HepG2 (cell line): ENCODE measurements around the gene PHF23. TPM values are rescaled to one million over a fixed set of nuclear protein-coding genes. Genes with fewer than 3 reads are reported as not detected.

Experiments
- ARID2 ChIP-seq: sonication (generic); formaldehyde crosslinking; IDR thresholded peaks from 2 replicates; pipeline ENCODE4 v1.8.1; 2022; ENCODE audit warnings: mild to moderate bottlenecking, missing genetic modification reagents, borderline replicate concordance
- ESRRA ChIP-seq: sonication (generic); formaldehyde crosslinking; IDR thresholded peaks from 2 replicates; pipeline ENCODE4 v1.5.1; 2020; ENCODE audit warnings: mild to moderate bottlenecking, low read depth, missing genetic modification reagents
- HMG20A ChIP-seq: IDR thresholded peaks from 2 replicates; pipeline ENCODE4 v1.6.1; 2016; ENCODE audit warnings: borderline replicate concordance
- IRF1 ChIP-seq: sonication (generic); formaldehyde crosslinking; IDR thresholded peaks from 2 replicates; pipeline ENCODE4 v1.4.0; 2020; ENCODE audit warnings: low read depth, mild to moderate bottlenecking, missing genetic modification reagents
- NCOA5 ChIP-seq: sonication (generic); formaldehyde crosslinking; IDR thresholded peaks from 2 replicates; pipeline ENCODE4 v1.4.0; 2020; ENCODE audit warnings: missing genetic modification reagents
- PRPF4 ChIP-seq: fragments of 200-400 bp; formaldehyde crosslinking; IDR thresholded peaks from 2 replicates; pipeline ENCODE4 v1.6.1; 2016; ENCODE audit warnings: low read length, low read depth; ENCODE audit not compliant: poor library complexity, severe bottlenecking
- SAP130 ChIP-seq: IDR thresholded peaks from 2 replicates; pipeline ENCODE4 v1.6.1; 2016; ENCODE audit warnings: low read depth
- SMYD3 ChIP-seq: sonication (generic); formaldehyde crosslinking; IDR thresholded peaks from 2 replicates; pipeline ENCODE4 v1.8.1; 2023; ENCODE audit warnings: mild to moderate bottlenecking, missing genetic modification reagents
- SOX6 ChIP-seq, 2 experiments: fragments of 450-650 bp in 1 of 2; sonication (generic) in 1 of 2; formaldehyde crosslinking in 1 of 2; IDR thresholded peaks; 2 replicates each; pipeline versions ENCODE4 v1.4.0 to v1.6.1; 2017 to 2020; ENCODE audit warnings: antibody characterized with exemption in 1 of 2, mild to moderate bottlenecking in 1 of 2, missing genetic modification reagents in 1 of 2
- TCF12 ChIP-seq, 2 experiments: fragments of 450-650 bp in 1 of 2; sonication (generic) in 1 of 2; formaldehyde crosslinking in 1 of 2; IDR thresholded peaks; 2 replicates each; pipeline versions ENCODE4 v1.6.1 to v1.8.0; 2017 to 2022; ENCODE audit warnings: antibody characterized with exemption in 1 of 2, mild to moderate bottlenecking in 1 of 2, missing genetic modification reagents in 1 of 2, moderate library complexity in 1 of 2
- ZHX2 ChIP-seq, 2 experiments: sonication (generic) in 1 of 2; formaldehyde crosslinking in 1 of 2; IDR thresholded peaks; 2 replicates each; pipeline versions ENCODE4 v1.6.1 to v1.9.0; 2014 to 2022; ENCODE audit warnings: antibody characterized with exemption in 1 of 2, borderline replicate concordance in 1 of 2, inconsistent platforms in 1 of 2, low read depth in 1 of 2, missing genetic modification reagents in 1 of 2
- ZNF101 ChIP-seq: sonication (generic); formaldehyde crosslinking; IDR thresholded peaks from 2 replicates; pipeline ENCODE4 v1.4.0; 2020; ENCODE audit warnings: mild to moderate bottlenecking, low read depth, missing genetic modification reagents, borderline replicate concordance
- ZNF326 ChIP-seq: sonication (generic); formaldehyde crosslinking; IDR thresholded peaks from 2 replicates; pipeline ENCODE4 v1.4.0; 2020; ENCODE audit warnings: missing genetic modification reagents, borderline replicate concordance
- ZNF333 ChIP-seq: sonication (generic); formaldehyde crosslinking; IDR thresholded peaks from 2 replicates; pipeline ENCODE4 v1.4.0; 2020; ENCODE audit warnings: mild to moderate bottlenecking, missing genetic modification reagents, borderline replicate concordance
- ZNF350 ChIP-seq: sonication (generic); formaldehyde crosslinking; IDR thresholded peaks from 2 replicates; pipeline ENCODE4 v1.4.0; 2020; ENCODE audit warnings: mild to moderate bottlenecking, low read depth, missing genetic modification reagents, borderline replicate concordance
- ZNF367 ChIP-seq: sonication (generic); formaldehyde crosslinking; IDR thresholded peaks from 2 replicates; pipeline ENCODE4 v1.4.0; 2020; ENCODE audit warnings: missing genetic modification reagents, borderline replicate concordance
- ZNF550 ChIP-seq: sonication (generic); formaldehyde crosslinking; IDR thresholded peaks from 2 replicates; pipeline ENCODE4 v1.4.0; 2020; ENCODE audit warnings: mild to moderate bottlenecking, missing genetic modification reagents, borderline replicate concordance
- ZNF615 ChIP-seq: sonication (generic); formaldehyde crosslinking; IDR thresholded peaks from 2 replicates; pipeline ENCODE4 v1.5.0; 2020; ENCODE audit warnings: mild to moderate bottlenecking, missing genetic modification reagents, borderline replicate concordance
- ZNF639 ChIP-seq: conservative IDR thresholded peaks from 2 replicates; pipeline ENCODE4 v1.6.1; 2018; ENCODE audit warnings: missing genetic modification reagents
- ZSCAN20 ChIP-seq: sonication (generic); formaldehyde crosslinking; IDR thresholded peaks from 2 replicates; pipeline ENCODE4 v1.4.0; 2020; ENCODE audit warnings: missing genetic modification reagents, mild to moderate bottlenecking, borderline replicate concordance
- polyA plus RNA-seq, 8 experiments: library from polyadenylated mRNA; depleted of rRNA in 3 of 8; stranded (reverse) in 7 of 8; unstranded in 1 of 8; fragments of >200 nt; fragmentation: Illumina TruSeq in 4 of 8; extraction: Trizol in 4 of 8; gene quantifications; 2 replicates each; pipeline versions ENCODE4 v1.2.1 to v1.2.3, GENCODE V29; 2011 to 2016; ENCODE audit warnings: low read depth in 4 of 8, missing spikeins in 1 of 8, mixed read lengths in 1 of 8; ENCODE audit not compliant: insufficient read depth in 1 of 8
- total RNA-seq, 5 experiments: library from RNA; depleted of rRNA; stranded (reverse); fragments of >200 nt; fragmentation: Illumina TruSeq; extraction: Trizol; gene quantifications; 2 replicates each; pipeline ENCODE4 v1.2.3, GENCODE V29; 2016; ENCODE audit warnings: low read depth in 1 of 5
- TF ChIP-seq, protein P1 (sequence below): sonication (generic); formaldehyde crosslinking; IDR thresholded peaks from 2 replicates; pipeline ENCODE4 v1.5.0; 2020; ENCODE audit warnings: mild to moderate bottlenecking, low read depth, missing genetic modification reagents, borderline replicate concordance

Gene PHF23
- total and polyA plus RNA-seq, 2 of the 13 experiments (the other 11 are each of a cell fraction or from before 2014, with no cell fraction given) = 27.6 to 33.2 TPM

DNA sequence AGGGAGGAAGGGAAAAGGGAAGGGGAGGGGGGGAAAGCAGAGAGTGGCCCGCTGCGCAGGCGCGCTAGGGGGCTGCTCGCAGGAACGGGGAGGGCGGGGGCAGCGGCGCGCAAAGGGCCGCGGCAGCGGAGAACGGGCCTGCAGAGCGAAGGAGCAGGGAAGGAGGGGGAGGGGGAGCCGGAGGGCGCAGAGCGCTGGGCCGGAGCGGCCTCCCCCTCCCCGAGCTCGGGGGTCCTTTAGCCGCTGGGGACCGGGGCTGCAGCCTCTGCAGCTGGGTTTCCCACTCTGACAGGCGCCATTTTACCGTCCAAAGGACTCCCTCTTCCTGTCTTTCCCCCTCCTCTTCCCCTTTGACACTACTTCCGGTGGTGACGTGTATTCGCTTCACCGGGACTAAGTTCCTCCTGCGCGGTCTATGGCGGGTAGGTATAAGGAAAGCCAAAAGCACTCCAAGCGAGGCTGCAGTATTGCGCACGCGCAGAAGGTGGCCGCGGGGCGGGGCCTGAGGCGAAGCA is 12.5 kb upstream of the PHF23 start, which contains the start of gene CTDNEP1 (continued):
- no peak for TF ChIP-seq SOX6 (IDR thresholded peaks at IDR 0.05)
- no peak for TF ChIP-seq SOX6 (CRISPR knock-in tag; IDR thresholded peaks at IDR 0.05)
- TF ChIP-seq ARID2 (CRISPR knock-in tag) = no peak
- TF ChIP-seq ZNF350 (CRISPR knock-in tag) = no peak
- no peak; the same call in 1 of the 2 replicates for TF ChIP-seq ZHX2 (IDR thresholded peaks at IDR 0.05; ENCODE audit: low read depth)
- TF ChIP-seq ZHX2 (CRISPR knock-in tag; IDR thresholded peaks at IDR 0.05; ENCODE audit: borderline replicate concordance) = no peak
- TF ChIP-seq ZNF101 = no peak
- no peak for TF ChIP-seq ESRRA
- TF ChIP-seq ZNF367 (CRISPR knock-in tag) = no peak
- TF ChIP-seq, protein P1, sequence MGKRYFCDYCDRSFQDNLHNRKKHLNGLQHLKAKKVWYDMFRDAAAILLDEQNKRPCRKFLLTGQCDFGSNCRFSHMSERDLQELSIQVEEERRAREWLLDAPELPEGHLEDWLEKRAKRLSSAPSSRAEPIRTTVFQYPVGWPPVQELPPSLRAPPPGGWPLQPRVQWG (CRISPR knock-in tag) = no peak
- no peak for TF ChIP-seq ZNF333 (CRISPR knock-in tag)
- TF ChIP-seq IRF1 (CRISPR knock-in tag) = no peak
- TF ChIP-seq TCF12 (IDR thresholded peaks at IDR 0.05) = no peak
- TF ChIP-seq TCF12 (CRISPR knock-in tag; IDR thresholded peaks at IDR 0.05) = no peak; the same call in 1 of the 2 replicates
- no peak for TF ChIP-seq ZSCAN20
- no peak for TF ChIP-seq SAP130
- TF ChIP-seq NCOA5 (CRISPR knock-in tag) = no peak
- no peak for TF ChIP-seq ZNF615 (CRISPR knock-in tag)
- TF ChIP-seq ZNF550 (CRISPR knock-in tag) = no peak
- TF ChIP-seq SMYD3 (CRISPR knock-in tag) = no peak
- TF ChIP-seq HMG20A (CRISPR knock-in tag) = no peak
- TF ChIP-seq ZNF639 (CRISPR knock-in tag) = no peak
- TF ChIP-seq PRPF4 = no peak
- no peak for TF ChIP-seq ZNF326 (CRISPR knock-in tag)
